Right lobe of liver (tissue), 4 donors: ENCODE data around the gene DTNB.

Experiments used
- CTCF ChIP-seq, 4 donors: fragments of 200-600 bp in 3 of 4; fragments of 450-650 bp in 1 of 4; IDR thresholded peaks; one replicate each; pipeline versions ENCODE4 v1.5.1 to v1.8.0; 2016 to 2022; ENCODE audit warnings: antibody characterized with exemption in 4 of 4, mild to moderate bottlenecking in 2 of 4
- POLR2A ChIP-seq: fragments of 450-650 bp; IDR thresholded peaks from one replicate; pipeline ENCODE4 v1.6.1; 2017; ENCODE audit warnings: antibody characterized with exemption, mild to moderate bottlenecking
- donor health status: DM: no; HTN: no; CAD: no.
- donor health status: DM: no; HTN: no; CAD: no.
- donor health status: DM: no; HTN: yes; CAD: no.

GRCh38 chr2:25398534-25398933, 274.8 kb downstream of the DTNB start:
- TF ChIP-seq CTCF (IDR thresholded peaks at IDR 0.05) (no peak), POLR2A (no peak)
